Hepatocyte (in vitro differentiated cells): ENCODE data around the gene CPNE1.

Experiments used
- CTCF ChIP-seq: fragments of 200-600 bp; sonication (generic); IDR thresholded peaks from 2 replicates; pipeline ENCODE4 v1.5.1; 2016; ENCODE audit warnings: antibody characterized with exemption, mild to moderate bottlenecking; ENCODE audit not compliant: poor library complexity
- EZH2phosphoT487 ChIP-seq: fragments of 200-600 bp; sonication (generic); IDR thresholded peaks from one replicate; pipeline ENCODE4 v1.6.1; 2018; ENCODE audit warnings: antibody characterized with exemption, mild to moderate bottlenecking, low read depth, moderate library complexity; ENCODE audit not compliant: unreplicated experiment, severe bottlenecking

GRCh38 chr20:35576816-35577215 lies 87.9 kb downstream of the CPNE1 start:
- TF ChIP-seq CTCF, result no peak
- no peak for TF ChIP-seq EZH2phosphoT487
